IMR-90 (cell line): ENCODE measurements around the gene DDC. TPM values are rescaled to one million over a fixed set of nuclear protein-coding genes. Genes with fewer than 3 reads are reported as not detected.

Experiments used
- ATAC-seq: fragments of 200-7000 bp; cut with Tn5 transposase; 2 replicates; pipeline ENCODE4 v1.9.1; 2020; ENCODE audit warnings: low read depth, mild to moderate bottlenecking, moderate library complexity
- BruUV-seq: library from RNA; stranded (reverse); fragments of 400-500 nt; replicated peaks from 2 replicates; lab custom pipeline; 2021; lab: Mats Ljungman, UMichigan
- CTCF ChIA-PET: fragments of 300-600 bp; formaldehyde crosslinking; extraction: SDS; loops from one replicate; lab custom pipeline; 2021; ENCODE audit warnings: antibody characterized with exemption; lab: Yijun Ruan, JAX
- POLR2A ChIA-PET: fragments of 300-600 bp; sonication (Branson Sonifier 250); formaldehyde crosslinking; loops from one replicate; lab custom pipeline; 2022; ENCODE audit warnings: antibody characterized with exemption; ENCODE audit not compliant: unreplicated experiment; lab: Charles Lee
- DNase-seq: peaks from one replicate; pipeline ENCODE4 v3.0.0; 2013
- H2AFZ ChIP-seq: replicated peaks from 2 replicates; pipeline ENCODE3; 2013; ENCODE audit warnings: low read length, mild to moderate bottlenecking; ENCODE audit not compliant: poor library complexity
- H2AK5ac ChIP-seq: 2 replicates; pipeline ENCODE4 v1.6.1; 2013; ENCODE audit warnings: low read depth, low read length, inconsistent platforms
- H2AK9ac ChIP-seq: replicated peaks from 2 replicates; pipeline ENCODE3; 2013; ENCODE audit warnings: mild to moderate bottlenecking, low read depth, low read length, moderate library complexity; ENCODE audit not compliant: poor library complexity
- H2BK120ac ChIP-seq: 2 replicates; pipeline ENCODE4 v1.6.1; 2013; ENCODE audit warnings: low read depth, low read length, inconsistent platforms
- H2BK15ac ChIP-seq: 3 replicates; pipeline ENCODE4 v1.6.1; 2013; ENCODE audit warnings: low read depth, low read length, inconsistent platforms
- H2BK20ac ChIP-seq: 2 replicates; pipeline ENCODE4 v1.6.1; 2013; ENCODE audit warnings: low read depth, mild to moderate bottlenecking, inconsistent platforms, low read length, moderate library complexity
- H2BK5ac ChIP-seq: 2 replicates; pipeline ENCODE4 v1.6.1; 2013; ENCODE audit warnings: mild to moderate bottlenecking, low read depth, low read length, inconsistent platforms; ENCODE audit not compliant: poor library complexity, severe bottlenecking
- H3K14ac ChIP-seq: replicated peaks from 2 replicates; pipeline ENCODE4 v1.6.1; 2013; ENCODE audit warnings: low read depth, low read length, inconsistent platforms
- H3K18ac ChIP-seq: 2 replicates; pipeline ENCODE4 v1.6.1; 2013; ENCODE audit warnings: low read depth, low read length, control low read depth
- H3K23ac ChIP-seq: 2 replicates; pipeline ENCODE4 v1.6.1; 2013; ENCODE audit warnings: low read depth, low read length, inconsistent platforms
- H3K27ac ChIP-seq: 2 replicates; pipeline ENCODE4 v1.5.1; 2013; ENCODE audit warnings: mild to moderate bottlenecking, control low read depth, low read length; ENCODE audit not compliant: insufficient read depth
- H3K27me3 ChIP-seq: 2 replicates; pipeline ENCODE4 v1.6.1; 2013; ENCODE audit warnings: low read length; ENCODE audit not compliant: control insufficient read depth, insufficient read depth
- H3K36me3 ChIP-seq: 2 replicates; pipeline ENCODE4 v1.6.1; 2013; ENCODE audit warnings: low read length, mixed read lengths; ENCODE audit not compliant: control insufficient read depth, insufficient read depth
- H3K4ac ChIP-seq: 2 replicates; pipeline ENCODE4 v1.6.1; 2013; ENCODE audit warnings: low read depth, low read length, inconsistent platforms
- H3K4me1 ChIP-seq: 2 replicates; pipeline ENCODE4 v1.6.1; 2013; ENCODE audit warnings: low read length, mixed read lengths; ENCODE audit not compliant: control insufficient read depth, insufficient read depth
- H3K4me2 ChIP-seq: 2 replicates; pipeline ENCODE4 v1.6.1; 2013; ENCODE audit warnings: low read depth, mild to moderate bottlenecking, control low read depth, low read length, moderate library complexity
- H3K4me3 ChIP-seq: 2 replicates; pipeline ENCODE4 v1.5.1; 2013; ENCODE audit warnings: low read depth, mild to moderate bottlenecking, control low read depth, low read length, moderate library complexity; ENCODE audit not compliant: insufficient read depth
- H3K56ac ChIP-seq: 2 replicates; pipeline ENCODE4 v1.6.1; 2013; ENCODE audit warnings: low read length, inconsistent platforms; ENCODE audit not compliant: insufficient read depth; ENCODE audit errors: extremely low read depth
- H3K79me1 ChIP-seq, 2 experiments: 2 replicates each; pipeline ENCODE4 v1.6.1; 2013; ENCODE audit warnings: low read length in 2 of 2, inconsistent platforms in 1 of 2, low read depth in 1 of 2
- H3K9ac ChIP-seq: 2 replicates; pipeline ENCODE4 v1.6.1; 2013; ENCODE audit warnings: low read depth, low read length, control low read depth
- H3K9me1 ChIP-seq: 2 replicates; pipeline ENCODE4 v1.6.1; 2013; ENCODE audit warnings: low read length, inconsistent platforms; ENCODE audit not compliant: insufficient read depth
- H3K9me3 ChIP-seq: 2 replicates; pipeline ENCODE4 v1.6.1; 2013; ENCODE audit warnings: low read length; ENCODE audit not compliant: control insufficient read depth, insufficient read depth
- H4K20me1 ChIP-seq: 2 replicates; pipeline ENCODE4 v1.6.1; 2013; ENCODE audit warnings: low read length, inconsistent platforms; ENCODE audit not compliant: insufficient read depth
- H4K5ac ChIP-seq: 2 replicates; pipeline ENCODE4 v1.6.1; 2013; ENCODE audit warnings: mild to moderate bottlenecking, low read depth, low read length, control low read depth
- H4K8ac ChIP-seq, 2 experiments: 2 replicates each; pipeline ENCODE4 v1.6.1; 2013; ENCODE audit warnings: low read depth in 2 of 2, low read length in 2 of 2, control low read depth in 1 of 2, inconsistent platforms in 1 of 2
- H4K91ac ChIP-seq: 2 replicates; pipeline ENCODE4 v1.6.1; 2013; ENCODE audit warnings: low read depth, low read length, inconsistent platforms; ENCODE audit not compliant: insufficient read depth
- CEBPB ChIP-seq: IDR thresholded peaks from 2 replicates; pipeline ENCODE4 v1.6.1; 2012; ENCODE audit warnings: low read depth, low read length, improper control_type of control experiment
- FOS ChIP-seq: fragments of 150-350 bp; IDR thresholded peaks from 2 replicates; pipeline ENCODE4 v1.6.1; 2016; ENCODE audit warnings: low read depth, low read length
- RAD21 ChIP-seq: IDR thresholded peaks from 2 replicates; pipeline ENCODE4 v1.6.1; 2012; ENCODE audit warnings: low read length, improper control_type of control experiment
- RCOR1 ChIP-seq: IDR thresholded peaks from 2 replicates; pipeline ENCODE4 v1.6.1; 2012; ENCODE audit warnings: mild to moderate bottlenecking, low read length, improper control_type of control experiment; ENCODE audit not compliant: insufficient replicate concordance
- RFX5 ChIP-seq: IDR thresholded peaks from 2 replicates; pipeline ENCODE4 v1.8.0; 2012; ENCODE audit warnings: low read depth, mild to moderate bottlenecking, low read length, moderate library complexity
- SMC3 ChIP-seq: fragments of 150-350 bp; IDR thresholded peaks from 2 replicates; pipeline ENCODE4 v1.6.1; 2016; ENCODE audit warnings: low read depth, mild to moderate bottlenecking, antibody characterized with exemption, low read length, moderate library complexity
- USF2 ChIP-seq: fragments of 150-350 bp; IDR thresholded peaks from 2 replicates; pipeline ENCODE4 v1.6.1; 2017; ENCODE audit warnings: mild to moderate bottlenecking, antibody characterized with exemption, low read length, low read depth
- WGBS, 2 experiments: methylation state at CpG; one replicate each; pipeline versions ENCODE4 v1.1.5 to v1.1.7; 2013; ENCODE audit warnings: missing lambda C conversion rate in 2 of 2; ENCODE audit not compliant: insufficient read length in 1 of 2; ENCODE audit errors: extremely low coverage in 2 of 2; 5-methylcytosine and 5-hydroxymethylcytosine counted together
- dilution Hi-C: fragments of 300-500 bp; cut with HindIII; formaldehyde crosslinking; loops from one replicate; pipeline ENCODE4 v1.14.3; 2018; ENCODE audit warnings: low sequenced_read_pairs; ENCODE audit not compliant: unreplicated experiment
- in situ Hi-C: fragments of 300-500 bp; cut with MboI; formaldehyde crosslinking; loops from 3 replicates; pipeline ENCODE4 v1.14.3; 2019; ENCODE audit warnings: low sequenced_read_pairs, inconsistent platforms, mixed read lengths
- intact Hi-C: fragments of 100-400 bp; cut with micrococcal nuclease; formaldehyde crosslinking; loops from 2 replicates; pipeline ENCODE4 v1.10.0; 2022
- polyA plus RNA-seq, 3 experiments: library from polyadenylated mRNA; depleted of rRNA; stranded (reverse); fragments of >200 nt; gene quantifications; 2 replicates each; pipeline ENCODE4 v1.2.3, GENCODE V29; 2012; ENCODE audit warnings: low replicate concordance in 1 of 3
- total RNA-seq: library from RNA; depleted of rRNA; stranded (reverse); fragments of >200 nt; gene quantifications from 2 replicates; pipeline ENCODE4 v1.2.3, GENCODE V29; 2012
- TF ChIP-seq, protein P1 (sequence below): fragments of 150-350 bp; IDR thresholded peaks from 2 replicates; pipeline ENCODE4 v1.6.1; 2016; ENCODE audit warnings: low read depth, mild to moderate bottlenecking, low read length, moderate library complexity, borderline replicate concordance

Gene DDC
- total and polyA plus RNA-seq, 2 of the 4 experiments (the other 2 are of a cell fraction): not detected

DNA sequence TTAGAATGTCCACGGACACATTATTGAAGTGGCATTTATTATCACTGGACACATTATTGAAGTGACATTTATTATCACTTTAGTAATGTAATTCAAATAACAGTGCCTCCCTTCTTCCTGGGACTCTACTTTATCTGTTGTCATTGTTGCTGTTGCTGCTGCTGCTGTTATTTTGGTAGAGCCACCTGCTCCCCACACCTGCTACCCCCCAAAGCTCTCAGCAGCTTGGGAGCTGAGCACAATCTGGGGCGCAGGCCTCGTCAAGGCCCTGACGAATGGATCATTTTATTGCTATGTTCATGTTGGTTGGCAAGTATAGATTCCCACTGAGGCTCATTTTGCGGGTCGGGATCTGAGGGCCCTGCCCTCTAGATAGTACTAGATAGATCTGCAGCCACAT is 139.9 kb downstream of the DDC start:
- no TSS peak for BruUV-seq
- Histone ChIP-seq H3K56ac (no peak overlapping the region), H3K23ac (no peak overlapping the region)

More for the DNA sequence above, 139.9 kb downstream of the DDC start:
- intact Hi-C loops: no loop called here
- Histone ChIP-seq H4K5ac (no peak overlapping the region), H3K27me3 (no peaks in the 10 kb centered on the region), H2AFZ (no peak overlapping the region), H3K27ac (no peak overlapping the region), H3K36me3 (no peaks in the 10 kb centered on the region), H4K8ac (no peak overlapping the region), H2BK20ac (no peak overlapping the region), H3K9me1 (no peaks in the 10 kb centered on the region), H3K4ac (no peak overlapping the region), H2AK9ac (no peak overlapping the region), H2BK15ac (no peak overlapping the region), H3K79me1 (no peaks in the 10 kb centered on the region), H3K18ac (no peak overlapping the region), H3K9ac (no peak overlapping the region), H3K4me3 (no peak overlapping the region), H3K4me2 (no peak overlapping the region), H2BK5ac (no peak overlapping the region), H4K20me1 (no peaks in the 10 kb centered on the region), H3K14ac (no peak overlapping the region), H3K4me1 (no peaks in the 10 kb centered on the region), H2AK5ac (no peak overlapping the region), H2BK120ac (no peak overlapping the region), H4K91ac (no peak overlapping the region), H3K9me3 (no peaks in the 10 kb centered on the region)
- ChIA-PET CTCF (no interaction called here), POLR2A (no interaction called here)
- 80% methylated on average over 1 of the region's 6 CpGs; no CpG with 5 or more reads in 1 of the 2 experiments for WGBS, 2 experiments
- DNase-seq (no peak), ATAC-seq (no peak)
- TF ChIP-seq FOS: no peak
- TF ChIP-seq RCOR1: no peak
- TF ChIP-seq, protein P1, sequence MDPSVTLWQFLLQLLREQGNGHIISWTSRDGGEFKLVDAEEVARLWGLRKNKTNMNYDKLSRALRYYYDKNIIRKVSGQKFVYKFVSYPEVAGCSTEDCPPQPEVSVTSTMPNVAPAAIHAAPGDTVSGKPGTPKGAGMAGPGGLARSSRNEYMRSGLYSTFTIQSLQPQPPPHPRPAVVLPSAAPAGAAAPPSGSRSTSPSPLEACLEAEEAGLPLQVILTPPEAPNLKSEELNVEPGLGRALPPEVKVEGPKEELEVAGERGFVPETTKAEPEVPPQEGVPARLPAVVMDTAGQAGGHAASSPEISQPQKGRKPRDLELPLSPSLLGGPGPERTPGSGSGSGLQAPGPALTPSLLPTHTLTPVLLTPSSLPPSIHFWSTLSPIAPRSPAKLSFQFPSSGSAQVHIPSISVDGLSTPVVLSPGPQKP: no peak
- no peak for TF ChIP-seq SMC3
- TF ChIP-seq RFX5: no peak
- TF ChIP-seq CEBPB: no peak
- TF ChIP-seq RAD21: no peak
- TF ChIP-seq USF2: no peak
- in situ Hi-C loops: no loop called here
- dilution Hi-C loops: no loop called here
